ENCODE data around the gene CALHM4. TPM values are rescaled to one million over a fixed set of nuclear protein-coding genes. Genes with fewer than 3 reads are reported as not detected.

CALHM4 gene
- total and polyA plus RNA-seq, 2 of the 8 experiments (the other 6 are each of a cell fraction or from before 2014, with no cell fraction given): not detected

- TF ChIP-seq CTCF (IDR thresholded peaks at IDR 0.05; ENCODE audit: control extremely low read depth in 1 of 3, insufficient read depth in 1 of 3, low read depth in 1 of 3, low read length in 3 of 3) (peak in 2 of 3 experiments; percentile 38 to 66; a peak in 2 of 4 replicates), SP4 (IDR thresholded peaks at IDR 0.05; ENCODE audit: low read length) (no peak), CHD7 (IDR thresholded peaks at IDR 0.05; ENCODE audit: insufficient replicate concordance, low read length) (no peak)
Measured at GRCh38 chr6:116511424-116512110, 42.0 kb upstream of the CALHM4 start, which contains the start of gene CALHM5 (continued).
